Activated CD4-positive, CD25-positive, alpha-beta regulatory T cell treated with anti-CD3 and anti-CD28 coated beads, Interleukin-2, amount 50 U/mL, for 24 hours (primary cell): ENCODE measurements around the gene TMPRSS7.

Source experiments
- ATAC-seq, 2 donors: fragments of 150-1000 bp; cut with Tn5 transposase; one replicate each; pipeline ENCODE4 v1.10.0; 2021; ENCODE audit warnings: mild to moderate bottlenecking in 1 of 2, moderate library complexity in 1 of 2

The TMPRSS7 gene

DNA sequence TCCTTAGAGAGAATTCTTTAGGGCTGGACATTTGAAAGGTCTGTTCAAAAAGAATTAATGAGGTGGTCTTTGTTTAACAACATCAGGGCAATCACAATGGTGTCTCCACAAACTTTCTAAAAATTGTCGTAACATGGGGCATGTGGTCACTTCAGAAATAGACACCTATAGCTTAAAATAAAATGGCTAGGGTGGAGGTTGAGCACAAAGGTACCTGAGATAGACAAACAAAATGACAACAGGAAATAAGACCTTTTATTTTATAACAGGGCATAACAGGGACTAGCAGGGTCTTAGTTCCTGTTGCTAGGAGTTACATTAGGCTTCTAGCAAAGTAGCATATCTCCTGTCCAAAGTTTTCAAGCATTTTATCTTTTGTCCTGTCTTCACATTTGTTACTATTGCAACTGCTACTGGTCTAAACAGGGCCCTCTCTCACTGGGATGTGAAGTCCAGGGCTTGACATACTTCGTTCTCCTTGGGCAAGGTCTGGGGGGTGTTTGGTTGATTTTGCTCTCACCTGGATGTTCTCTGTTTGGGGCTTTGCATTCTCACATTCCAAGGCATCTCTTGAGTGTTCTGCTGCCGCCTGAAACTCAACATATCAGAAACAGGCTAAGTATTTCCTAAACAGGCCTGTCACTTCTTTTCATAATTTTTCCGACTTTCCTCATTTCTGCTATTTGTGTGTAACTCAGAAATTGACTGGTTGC, 95.5 kb downstream of the TMPRSS7 start:
- ATAC-seq: no peak

DNA sequence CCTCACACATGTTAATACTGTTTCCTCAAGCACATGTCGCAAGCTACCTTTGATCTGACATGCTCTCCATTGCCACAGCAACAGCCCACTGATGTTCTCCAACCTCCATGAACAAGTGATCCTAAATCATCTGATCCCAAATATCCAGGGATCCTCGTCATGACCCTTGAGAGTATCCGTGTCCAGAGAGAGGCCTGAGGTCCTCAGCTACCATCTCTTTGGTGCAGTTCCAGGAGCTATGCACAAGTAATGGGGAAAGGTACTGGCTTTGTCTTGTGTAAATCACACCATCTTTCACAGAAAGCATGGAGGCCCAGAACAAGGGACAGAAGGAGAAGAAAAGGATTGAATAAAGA, 96.1 kb downstream of the TMPRSS7 start:
- no peak for ATAC-seq
